Measurements from ENCODE around the gene CDH8. TPM values are rescaled to one million over a fixed set of nuclear protein-coding genes. Genes with fewer than 3 reads are reported as not detected.

CDH8 gene
- total RNA-seq, 4 donors from 2014 or later = not detected

GRCh38 chr16:61915569-61915968 is 120.7 kb downstream of the CDH8 start:
- no peak for TF ChIP-seq CTCF (IDR thresholded peaks at IDR 0.05; ENCODE audit: low read depth)

GRCh38 chr16:61909074-61909473 is 127.2 kb downstream of the CDH8 start:
- TF ChIP-seq CTCF (IDR thresholded peaks at IDR 0.05; ENCODE audit: low read depth) = no peak

- no peak for TF ChIP-seq CTCF (IDR thresholded peaks at IDR 0.05; ENCODE audit: low read depth)
Measured at GRCh38 chr16:61908426-61908825, 127.8 kb downstream of the CDH8 start.

- no peak for TF ChIP-seq CTCF (IDR thresholded peaks at IDR 0.05; ENCODE audit: low read depth)
Measured at GRCh38 chr16:61901689-61902088, 134.5 kb downstream of the CDH8 start.

- no peak for TF ChIP-seq CTCF (IDR thresholded peaks at IDR 0.05; ENCODE audit: low read depth)
Measured at GRCh38 chr16:61900482-61900881, 135.8 kb downstream of the CDH8 start.

- TF ChIP-seq CTCF (IDR thresholded peaks at IDR 0.05; ENCODE audit: low read depth) = no peak
Measured at GRCh38 chr16:61897657-61898056, 138.6 kb downstream of the CDH8 start.

- TF ChIP-seq CTCF (IDR thresholded peaks at IDR 0.05; ENCODE audit: low read depth) = no peak
Measured at GRCh38 chr16:61892531-61892930, 143.7 kb downstream of the CDH8 start.
